ENCODE measurements around the gene MRNIP.

MRNIP gene

GRCh38 chr5:179817470-179817840 lies 41.2 kb downstream of the MRNIP start:
- peaks cover 29 to 36% of the 10 kb centered on the region in 2 experiments for H3K4me1 ChIP-seq (ENCODE audit: control insufficient read depth in 1 of 2, insufficient read depth in 2 of 2, low read length in 2 of 2)
- peak overlapping the region; percentile 80 for H4K8ac ChIP-seq (ENCODE audit: low read depth, low read length)
- peaks cover 18 to 23% of the 10 kb centered on the region in 2 experiments for H3K36me3 ChIP-seq (ENCODE audit: control insufficient read depth in 1 of 2, insufficient read depth in 2 of 2, low read length in 2 of 2)
- H2AFZ ChIP-seq (ENCODE audit: insufficient read depth, low read length, poor library complexity) = no peak overlapping the region
- H2BK5ac ChIP-seq (ENCODE audit: low read depth, low read length, poor library complexity) = no peak overlapping the region
- WGBS (ENCODE audit: extremely low coverage, insufficient coverage, insufficient read length) = no CpG with 5 or more reads among the region's 8 CpGs
- H3K9me3 ChIP-seq (ENCODE audit: insufficient read depth, low read depth, low read length) = no peaks in the 10 kb centered on the region
- peak overlapping the region; percentile 60 for H4K91ac ChIP-seq (ENCODE audit: low read depth, low read length)
- no peak overlapping the region for H3K18ac ChIP-seq (ENCODE audit: low read length)
- peak overlapping the region; percentile 32 for H2AK5ac ChIP-seq (ENCODE audit: low read length)
- no peaks in the 10 kb centered on the region for H3K27me3 ChIP-seq (ENCODE audit: insufficient read depth, low read length)
- no peak overlapping the region for H4K12ac ChIP-seq (ENCODE audit: low read depth, low read length)
- no peak overlapping the region for H3K4ac ChIP-seq (ENCODE audit: low read depth, low read length)
- H3K27ac ChIP-seq (ENCODE audit: low read depth, low read length) = no peak overlapping the region
- H3K14ac ChIP-seq (ENCODE audit: low read length) = peak overlapping the region; percentile 78
- peak overlapping the region; percentile 78 for H3K4me2 ChIP-seq (ENCODE audit: low read length)
- DNase-seq = no peak
- H3K9ac ChIP-seq (ENCODE audit: low read length) = no peak overlapping the region
- H3K4me3 ChIP-seq (ENCODE audit: low read depth, low read length) = peak overlapping the region; percentile 73
- peak overlapping the region; percentile 58 for H2BK120ac ChIP-seq (ENCODE audit: insufficient read depth, low read length, poor library complexity)
- H2BK12ac ChIP-seq (ENCODE audit: low read length) = peak overlapping the region; percentile 63
- H3K79me2 ChIP-seq (ENCODE audit: control insufficient read depth, insufficient read depth, low read length, poor library complexity) = peaks cover 25% of the 10 kb centered on the region
- peaks cover 41% of the 10 kb centered on the region for H3K79me1 ChIP-seq (ENCODE audit: low read length)
- no peak overlapping the region for H3K23ac ChIP-seq (ENCODE audit: low read length)

GRCh38 chr5:179816796-179817469 lies 41.7 kb downstream of the MRNIP start:
- H3K4ac ChIP-seq (ENCODE audit: low read depth, low read length) = peak overlapping the region; percentile 55
- H2AK5ac ChIP-seq (ENCODE audit: low read length) = peak overlapping the region; percentile 39
- peak overlapping the region; percentile 79 for H3K18ac ChIP-seq (ENCODE audit: low read length)
- H3K36me3 ChIP-seq (ENCODE audit: control insufficient read depth in 1 of 2, insufficient read depth in 2 of 2, low read length in 2 of 2) = peaks cover 21 to 25% of the 10 kb centered on the region in 2 experiments
- DNase-seq = peak in 1 of 2 donors; percentile 31
- peak overlapping the region; percentile 6 for H3K27ac ChIP-seq (ENCODE audit: low read depth, low read length)
- peak overlapping the region; percentile 63 for H2BK12ac ChIP-seq (ENCODE audit: low read length)
- no peaks in the 10 kb centered on the region for H3K9me3 ChIP-seq (ENCODE audit: insufficient read depth, low read depth, low read length)
- WGBS (ENCODE audit: extremely low coverage, insufficient coverage, insufficient read length) = no CpG with 5 or more reads among the region's 72 CpGs
- peaks cover 21% of the 10 kb centered on the region for H3K79me2 ChIP-seq (ENCODE audit: control insufficient read depth, insufficient read depth, low read length, poor library complexity)
- peak overlapping the region; percentile 73 for H2AFZ ChIP-seq (ENCODE audit: insufficient read depth, low read length, poor library complexity)
- peak overlapping the region; percentile 58 for H2BK120ac ChIP-seq (ENCODE audit: insufficient read depth, low read length, poor library complexity)
- H3K4me3 ChIP-seq (ENCODE audit: low read depth, low read length) = peak overlapping the region; percentile 73
- H3K79me1 ChIP-seq (ENCODE audit: low read length) = peaks cover 41% of the 10 kb centered on the region
- peaks cover 26 to 32% of the 10 kb centered on the region in 2 experiments for H3K4me1 ChIP-seq (ENCODE audit: control insufficient read depth in 1 of 2, insufficient read depth in 2 of 2, low read length in 2 of 2)
- peak overlapping the region; percentile 78 for H3K4me2 ChIP-seq (ENCODE audit: low read length)
- H3K23ac ChIP-seq (ENCODE audit: low read length) = no peak overlapping the region
- peak overlapping the region; percentile 80 for H4K8ac ChIP-seq (ENCODE audit: low read depth, low read length)
- H3K27me3 ChIP-seq (ENCODE audit: insufficient read depth, low read length) = no peaks in the 10 kb centered on the region
- H3K9ac ChIP-seq (ENCODE audit: low read length) = peak overlapping the region; percentile 37
- H4K91ac ChIP-seq (ENCODE audit: low read depth, low read length) = peak overlapping the region; percentile 60
- H4K12ac ChIP-seq (ENCODE audit: low read depth, low read length) = peak overlapping the region; percentile 79
- peak overlapping the region; percentile 3 for H2BK5ac ChIP-seq (ENCODE audit: low read depth, low read length, poor library complexity)
- peak overlapping the region; percentile 78 for H3K14ac ChIP-seq (ENCODE audit: low read length)

DNA sequence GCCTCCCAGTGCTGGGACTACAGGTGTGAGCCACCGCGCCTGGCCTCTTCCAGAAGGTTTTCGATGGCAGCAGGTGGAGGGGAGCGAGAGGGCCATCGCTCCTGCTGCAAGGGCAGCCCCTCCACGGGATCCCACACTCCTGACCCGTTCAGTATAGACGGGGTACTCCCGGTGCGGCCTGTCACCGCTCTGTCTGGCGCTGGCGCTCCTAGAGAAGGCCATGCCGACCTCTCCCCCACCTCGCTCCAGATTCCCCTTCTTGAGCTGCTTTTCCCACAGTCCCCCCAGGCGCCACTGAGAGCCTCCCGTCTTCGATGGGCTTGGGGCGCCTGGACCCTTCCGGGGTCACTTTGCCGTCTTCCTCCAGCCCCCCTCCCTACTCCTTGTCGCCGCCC lies 42.2 kb downstream of the MRNIP start:
- H2AK5ac ChIP-seq (ENCODE audit: low read length) = peak overlapping the region; percentile 35
- H3K36me3 ChIP-seq (ENCODE audit: control insufficient read depth in 1 of 2, insufficient read depth in 2 of 2, low read length in 2 of 2) = peaks cover 24 to 27% of the 10 kb centered on the region in 2 experiments
- H3K18ac ChIP-seq (ENCODE audit: low read length) = peak overlapping the region; percentile 79
- H3K79me1 ChIP-seq (ENCODE audit: low read length) = peaks cover 39% of the 10 kb centered on the region
- no peak overlapping the region for H3K27ac ChIP-seq (ENCODE audit: low read depth, low read length)
- H3K9ac ChIP-seq (ENCODE audit: low read length) = no peak overlapping the region
- peak overlapping the region; percentile 78 for H3K4me2 ChIP-seq (ENCODE audit: low read length)
- no peak for DNase-seq
- peak overlapping the region; percentile 60 for H4K91ac ChIP-seq (ENCODE audit: low read depth, low read length)
- peak overlapping the region; percentile 6 for H4K12ac ChIP-seq (ENCODE audit: low read depth, low read length)
- H3K23ac ChIP-seq (ENCODE audit: low read length) = no peak overlapping the region
- H3K79me2 ChIP-seq (ENCODE audit: control insufficient read depth, insufficient read depth, low read length, poor library complexity) = peaks cover 20% of the 10 kb centered on the region
- no peak overlapping the region for H3K4me3 ChIP-seq (ENCODE audit: low read depth, low read length)
- H3K27me3 ChIP-seq (ENCODE audit: insufficient read depth, low read length) = no peaks in the 10 kb centered on the region
- peaks cover 26 to 32% of the 10 kb centered on the region in 2 experiments for H3K4me1 ChIP-seq (ENCODE audit: control insufficient read depth in 1 of 2, insufficient read depth in 2 of 2, low read length in 2 of 2)
- peak overlapping the region; percentile 73 for H2AFZ ChIP-seq (ENCODE audit: insufficient read depth, low read length, poor library complexity)
- no peaks in the 10 kb centered on the region for H3K9me3 ChIP-seq (ENCODE audit: insufficient read depth, low read depth, low read length)
- H3K4ac ChIP-seq (ENCODE audit: low read depth, low read length) = no peak overlapping the region
- peak overlapping the region; percentile 80 for H4K8ac ChIP-seq (ENCODE audit: low read depth, low read length)
- H2BK5ac ChIP-seq (ENCODE audit: low read depth, low read length, poor library complexity) = peak overlapping the region; percentile 3
- peak overlapping the region; percentile 26 for H2BK120ac ChIP-seq (ENCODE audit: insufficient read depth, low read length, poor library complexity)
- H3K14ac ChIP-seq (ENCODE audit: low read length) = peak overlapping the region; percentile 78
- peak overlapping the region; percentile 18 for H2BK12ac ChIP-seq (ENCODE audit: low read length)
- WGBS (ENCODE audit: extremely low coverage, insufficient coverage, insufficient read length) = no CpG with 5 or more reads among the region's 23 CpGs

GRCh38 chr5:179815491-179816249 lies 42.9 kb downstream of the MRNIP start:
- DNase-seq = no peak
- H3K4me2 ChIP-seq (ENCODE audit: low read length) = no peak overlapping the region
- H3K14ac ChIP-seq (ENCODE audit: low read length) = no peak overlapping the region
- peaks cover 24 to 27% of the 10 kb centered on the region in 2 experiments for H3K36me3 ChIP-seq (ENCODE audit: control insufficient read depth in 1 of 2, insufficient read depth in 2 of 2, low read length in 2 of 2)
- no peak overlapping the region for H4K91ac ChIP-seq (ENCODE audit: low read depth, low read length)
- no peak overlapping the region for H3K18ac ChIP-seq (ENCODE audit: low read length)
- H2BK12ac ChIP-seq (ENCODE audit: low read length) = no peak overlapping the region
- no peak overlapping the region for H3K4me3 ChIP-seq (ENCODE audit: low read depth, low read length)
- H3K9me3 ChIP-seq (ENCODE audit: insufficient read depth, low read depth, low read length) = no peaks in the 10 kb centered on the region
- no peak overlapping the region for H2AFZ ChIP-seq (ENCODE audit: insufficient read depth, low read length, poor library complexity)
- no peak overlapping the region for H2BK5ac ChIP-seq (ENCODE audit: low read depth, low read length, poor library complexity)
- no peak overlapping the region for H3K23ac ChIP-seq (ENCODE audit: low read length)
- no peak overlapping the region for H3K27ac ChIP-seq (ENCODE audit: low read depth, low read length)
- peaks cover 32% of the 10 kb centered on the region for H3K79me1 ChIP-seq (ENCODE audit: low read length)
- H3K27me3 ChIP-seq (ENCODE audit: insufficient read depth, low read length) = no peaks in the 10 kb centered on the region
- H3K4me1 ChIP-seq (ENCODE audit: control insufficient read depth in 1 of 2, insufficient read depth in 2 of 2, low read length in 2 of 2) = peaks cover 26 to 32% of the 10 kb centered on the region in 2 experiments
- H3K79me2 ChIP-seq (ENCODE audit: control insufficient read depth, insufficient read depth, low read length, poor library complexity) = peaks cover 13% of the 10 kb centered on the region
- no peak overlapping the region for H2BK120ac ChIP-seq (ENCODE audit: insufficient read depth, low read length, poor library complexity)
- H4K12ac ChIP-seq (ENCODE audit: low read depth, low read length) = no peak overlapping the region
- no peak overlapping the region for H3K9ac ChIP-seq (ENCODE audit: low read length)
- no peak overlapping the region for H2AK5ac ChIP-seq (ENCODE audit: low read length)
- H4K8ac ChIP-seq (ENCODE audit: low read depth, low read length) = no peak overlapping the region
- no CpG with 5 or more reads among the region's 21 CpGs for WGBS (ENCODE audit: extremely low coverage, insufficient coverage, insufficient read length)
- H3K4ac ChIP-seq (ENCODE audit: low read depth, low read length) = no peak overlapping the region

Data from trophoblast cell (in vitro differentiated cells and primary cell).